Measurements from ENCODE around the gene ST6GALNAC1. TPM values are rescaled to one million over a fixed set of nuclear protein-coding genes. Genes with fewer than 3 reads are reported as not detected.
A peak's percentile ranks its signal among the peaks of the same experiment; 100 is the strongest.
"Not testable (repeated sequence)": the region's sequence is repeated elsewhere in the genome, so short reads cannot be mapped to it uniquely, and the experiment has no call there.

Gene ST6GALNAC1
- total and polyA plus RNA-seq, 2 experiments from 2014 or later, result 17.7 to 27.6 TPM

DNA sequence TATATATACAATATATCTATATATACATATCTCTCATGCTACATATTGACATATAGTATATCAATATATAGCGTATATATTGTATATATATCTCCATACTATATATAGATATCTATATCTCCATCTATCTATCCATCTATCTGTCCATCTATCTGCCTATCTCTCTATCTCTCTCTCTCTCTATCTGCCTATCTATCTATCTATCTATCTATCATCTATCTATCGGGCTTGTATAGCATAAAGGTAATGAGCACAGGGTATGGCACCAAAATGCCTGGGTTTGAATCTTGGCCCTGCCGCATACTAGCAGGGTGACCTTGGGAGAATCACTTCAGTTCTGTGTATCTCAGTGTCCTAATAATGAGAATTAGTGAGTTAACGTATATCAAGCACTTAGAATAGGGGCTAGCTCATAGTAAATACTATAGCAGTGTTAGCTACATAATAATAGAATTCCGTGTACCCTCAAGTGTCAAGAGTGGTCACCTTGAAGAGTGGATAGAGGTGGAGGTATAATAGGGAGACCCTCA is 1.5 kb downstream of the ST6GALNAC1 start:
- Histone ChIP-seq H3K9me2 (replicated peaks; ENCODE audit: insufficient read depth) (no peaks in the 10 kb centered on the region), H3K4me2 (peak overlapping the region; percentile 66), H4K20me1 (ENCODE audit: insufficient read depth, poor library complexity, severe bottlenecking) (no peaks in the 10 kb centered on the region), H3K4me1 (ENCODE audit: insufficient read depth) (peaks cover 32% of the 10 kb centered on the region), H3K27ac (peak overlapping the region; percentile 91), H3K4me3 (no peak overlapping the region), H3K9me3 (ENCODE audit: low read depth) (peaks cover 3% of the 10 kb centered on the region), H3K27me3 (no peaks in the 10 kb centered on the region), H3K79me2 (peaks cover 4% of the 10 kb centered on the region), H2AFZ (no peak overlapping the region), H3K36me3 (replicated peaks; ENCODE audit: insufficient read depth, low read depth) (no peaks in the 10 kb centered on the region)
- 91% methylated on average over 5 of the region's 5 CpGs for WGBS (ENCODE audit: low lambda C conversion rate, missing lambda C conversion rate)
- no peak for DNase-seq (ENCODE audit: low spot score)
- TF ChIP-seq EZH2phosphoT487 (IDR thresholded peaks at IDR 0.05; ENCODE audit: low read depth, severe bottlenecking, unreplicated experiment) (no peak), CTCF (IDR thresholded peaks at IDR 0.05; ENCODE audit: poor library complexity) (no peak), EZH2 (IDR thresholded peaks at IDR 0.05; ENCODE audit: borderline replicate concordance) (no peak)

DNA sequence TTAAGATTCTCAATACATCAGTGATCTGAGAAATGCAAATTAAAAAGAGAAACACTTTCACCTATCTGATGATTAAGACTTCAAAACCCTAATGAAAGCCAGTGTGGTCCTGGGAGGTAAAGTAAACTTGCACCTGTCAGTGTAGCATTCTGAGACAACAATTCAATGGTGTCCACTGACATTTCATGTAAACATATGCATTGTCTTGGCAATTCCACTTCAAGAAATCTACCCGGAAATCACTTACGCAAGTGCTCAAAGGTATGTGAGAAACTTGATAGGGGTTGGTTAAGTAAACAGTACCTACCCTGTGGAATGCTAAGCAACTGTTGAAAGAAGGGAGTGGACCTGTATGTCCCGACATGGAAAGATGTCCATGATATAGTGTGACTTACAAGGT is 2.1 kb downstream of the ST6GALNAC1 start:
- Histone ChIP-seq H2AFZ (no peak overlapping the region), H3K36me3 (replicated peaks; ENCODE audit: insufficient read depth, low read depth) (no peaks in the 10 kb centered on the region), H3K27me3 (no peaks in the 10 kb centered on the region), H3K4me1 (ENCODE audit: insufficient read depth) (peaks cover 32% of the 10 kb centered on the region), H3K27ac (peak overlapping the region; percentile 67), H3K9me3 (ENCODE audit: low read depth) (no peaks in the 10 kb centered on the region), H4K20me1 (ENCODE audit: insufficient read depth, poor library complexity, severe bottlenecking) (no peaks in the 10 kb centered on the region), H3K9me2 (replicated peaks; ENCODE audit: insufficient read depth) (no peaks in the 10 kb centered on the region), H3K79me2 (peaks cover 4% of the 10 kb centered on the region), H3K4me2 (peak overlapping the region; percentile 66), H3K4me3 (no peak overlapping the region)
- TF ChIP-seq EZH2phosphoT487 (IDR thresholded peaks at IDR 0.05; ENCODE audit: low read depth, severe bottlenecking, unreplicated experiment), result no peak
- no peak for TF ChIP-seq EZH2 (IDR thresholded peaks at IDR 0.05; ENCODE audit: borderline replicate concordance)
- no peak for TF ChIP-seq CTCF (IDR thresholded peaks at IDR 0.05; ENCODE audit: poor library complexity)
- peak; percentile 51 for DNase-seq (ENCODE audit: low spot score)
- WGBS (ENCODE audit: low lambda C conversion rate, missing lambda C conversion rate), result 26% methylated on average over 3 of the region's 3 CpGs

- Histone ChIP-seq H3K27ac (peak overlapping the region; percentile 67), H3K9me3 (ENCODE audit: low read depth) (no peaks in the 10 kb centered on the region), H3K4me3 (no peak overlapping the region), H2AFZ (no peak overlapping the region), H3K9me2 (replicated peaks; ENCODE audit: insufficient read depth) (no peaks in the 10 kb centered on the region), H4K20me1 (ENCODE audit: insufficient read depth, poor library complexity, severe bottlenecking) (no peaks in the 10 kb centered on the region), H3K36me3 (replicated peaks; ENCODE audit: insufficient read depth, low read depth) (no peaks in the 10 kb centered on the region), H3K79me2 (peaks cover 4% of the 10 kb centered on the region), H3K4me1 (ENCODE audit: insufficient read depth) (peaks cover 30% of the 10 kb centered on the region), H3K4me2 (peak overlapping the region; percentile 63), H3K27me3 (no peaks in the 10 kb centered on the region)
- no peak for TF ChIP-seq EZH2phosphoT487 (IDR thresholded peaks at IDR 0.05; ENCODE audit: low read depth, severe bottlenecking, unreplicated experiment)
- DNase-seq (ENCODE audit: low spot score), result no peak
- WGBS (ENCODE audit: low lambda C conversion rate, missing lambda C conversion rate), result 32% methylated on average over 6 of the region's 6 CpGs
Measured at GRCh38 chr17:76640550-76641380, 2.8 kb downstream of the ST6GALNAC1 start.

DNA sequence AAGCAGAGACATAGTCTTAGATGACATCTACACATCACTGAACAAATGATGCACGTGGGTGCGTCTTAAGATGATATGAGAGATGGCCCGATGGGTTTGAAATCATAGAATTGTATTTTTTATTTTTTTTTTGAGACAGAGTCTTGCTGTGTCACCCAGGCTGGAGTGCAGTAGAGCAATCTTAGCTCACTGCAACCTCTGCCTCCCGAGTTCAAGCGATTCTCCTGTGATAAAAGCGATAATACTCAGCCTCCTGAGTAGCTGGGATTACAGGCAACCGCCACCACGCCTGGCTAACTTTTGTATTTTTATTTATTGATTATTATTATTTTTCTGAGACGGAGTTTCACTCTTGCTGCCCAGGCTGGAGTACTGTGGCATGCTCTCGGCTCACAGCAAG is 5.3 kb downstream of the ST6GALNAC1 start:
- H3K27me3 ChIP-seq, result no peaks in the 10 kb centered on the region
- H3K4me1 ChIP-seq (ENCODE audit: insufficient read depth), result peaks cover 20% of the 10 kb centered on the region
- no peak for DNase-seq (ENCODE audit: low spot score)
- no peak overlapping the region for H3K4me3 ChIP-seq
- TF ChIP-seq EZH2phosphoT487 (IDR thresholded peaks at IDR 0.05; ENCODE audit: low read depth, severe bottlenecking, unreplicated experiment), result no peak
- H3K27ac ChIP-seq, result no peak overlapping the region
- no peaks in the 10 kb centered on the region for H3K9me2 ChIP-seq (replicated peaks; ENCODE audit: insufficient read depth)
- 91% methylated on average over 10 of the region's 10 CpGs for WGBS (ENCODE audit: low lambda C conversion rate, missing lambda C conversion rate)
- H3K36me3 ChIP-seq (replicated peaks; ENCODE audit: insufficient read depth, low read depth), result no peaks in the 10 kb centered on the region
- H4K20me1 ChIP-seq (ENCODE audit: insufficient read depth, poor library complexity, severe bottlenecking), result no peaks in the 10 kb centered on the region
- H2AFZ ChIP-seq, result no peak overlapping the region
- H3K79me2 ChIP-seq, result peaks cover 4% of the 10 kb centered on the region
- no peaks in the 10 kb centered on the region for H3K9me3 ChIP-seq (ENCODE audit: low read depth)
- H3K4me2 ChIP-seq, result no peak overlapping the region

DNA sequence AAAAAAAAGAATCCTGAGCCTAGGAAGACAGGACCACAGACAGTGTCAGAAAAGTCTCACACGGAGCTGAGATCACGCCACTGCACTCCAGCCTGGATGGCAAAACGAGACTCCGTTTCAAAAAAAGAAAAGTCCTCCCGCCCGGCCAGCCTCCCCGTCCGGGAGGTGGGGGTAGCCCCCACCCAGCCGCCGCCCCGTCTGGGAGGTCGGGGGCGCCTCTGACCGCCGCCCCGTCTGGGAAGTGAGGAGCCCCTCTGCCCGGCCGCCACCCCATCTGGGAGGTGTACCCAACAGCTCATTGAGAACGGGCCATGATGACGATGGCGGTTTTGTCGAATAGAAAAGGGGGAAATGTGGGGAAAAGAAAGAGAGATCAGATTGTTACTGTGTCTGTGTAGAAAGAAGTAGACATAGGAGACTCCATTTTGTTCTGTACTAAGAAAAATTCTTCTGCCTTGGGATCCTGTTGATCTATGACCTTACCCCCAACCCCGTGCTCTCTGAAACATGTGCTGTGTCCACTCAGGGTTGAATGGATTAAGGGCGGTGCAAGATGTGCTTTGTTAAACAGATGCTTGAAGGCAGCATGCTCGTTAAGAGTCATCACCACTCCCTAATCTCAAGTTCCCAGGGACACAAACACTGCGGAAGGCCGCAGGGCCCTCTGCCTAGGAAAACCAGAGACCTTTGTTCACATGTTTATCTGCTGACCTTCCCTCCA is 6.9 kb downstream of the ST6GALNAC1 start:
- H2AFZ ChIP-seq; H3K9me2 ChIP-seq (replicated peaks; ENCODE audit: insufficient read depth); H3K36me3 ChIP-seq (replicated peaks; ENCODE audit: insufficient read depth, low read depth); H3K27me3 ChIP-seq; H3K79me2 ChIP-seq; H3K9me3 ChIP-seq (ENCODE audit: low read depth); H3K4me3 ChIP-seq; DNase-seq (ENCODE audit: low spot score); H4K20me1 ChIP-seq (ENCODE audit: insufficient read depth, poor library complexity, severe bottlenecking); H3K4me2 ChIP-seq: not testable (repeated sequence)
- peaks cover 22% of the 10 kb centered on the region for H3K4me1 ChIP-seq (ENCODE audit: insufficient read depth)
- H3K27ac ChIP-seq, result peak overlapping the region; percentile 77
- WGBS (ENCODE audit: low lambda C conversion rate, missing lambda C conversion rate), result 74% methylated on average over 17 of the region's 27 CpGs
